VCaP (cell line): Measurements from ENCODE around the gene SH2D1A.
"Not testable (repeated sequence)": the region's sequence is repeated elsewhere in the genome, so short reads cannot be mapped to it uniquely, and the experiment has no call there.

Source experiments
- H3K27ac ChIP-seq: fragments of 450-650 bp; 2 replicates; pipeline ENCODE4 v1.5.1; 2017
- TF ChIP-seq, protein P1 (sequence below): fragments of 450-650 bp; conservative IDR thresholded peaks from 2 replicates; pipeline ENCODE4 v1.5.1; 2017; ENCODE audit warnings: mild to moderate bottlenecking, moderate library complexity

SH2D1A gene

DNA sequence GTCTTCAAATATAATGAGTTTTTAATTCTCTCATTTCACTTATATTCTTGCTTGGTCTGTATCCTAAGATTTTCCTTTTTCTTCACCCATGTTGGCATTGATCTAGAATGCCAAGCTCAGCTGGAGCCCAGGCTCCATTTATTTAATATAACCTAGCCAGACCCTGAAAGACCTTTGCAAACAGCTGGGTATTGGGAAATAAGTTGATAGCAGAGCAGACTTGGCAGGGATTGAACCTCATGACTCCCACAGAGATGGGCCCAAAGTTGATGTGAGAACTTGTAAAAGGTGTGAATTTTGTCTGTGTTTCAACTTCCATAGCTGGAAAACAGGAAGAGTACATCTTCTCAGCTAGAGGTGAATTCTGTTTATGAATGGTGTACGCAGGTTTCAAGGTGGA lies 59.5 kb downstream of the SH2D1A start:
- TF ChIP-seq, protein P1, sequence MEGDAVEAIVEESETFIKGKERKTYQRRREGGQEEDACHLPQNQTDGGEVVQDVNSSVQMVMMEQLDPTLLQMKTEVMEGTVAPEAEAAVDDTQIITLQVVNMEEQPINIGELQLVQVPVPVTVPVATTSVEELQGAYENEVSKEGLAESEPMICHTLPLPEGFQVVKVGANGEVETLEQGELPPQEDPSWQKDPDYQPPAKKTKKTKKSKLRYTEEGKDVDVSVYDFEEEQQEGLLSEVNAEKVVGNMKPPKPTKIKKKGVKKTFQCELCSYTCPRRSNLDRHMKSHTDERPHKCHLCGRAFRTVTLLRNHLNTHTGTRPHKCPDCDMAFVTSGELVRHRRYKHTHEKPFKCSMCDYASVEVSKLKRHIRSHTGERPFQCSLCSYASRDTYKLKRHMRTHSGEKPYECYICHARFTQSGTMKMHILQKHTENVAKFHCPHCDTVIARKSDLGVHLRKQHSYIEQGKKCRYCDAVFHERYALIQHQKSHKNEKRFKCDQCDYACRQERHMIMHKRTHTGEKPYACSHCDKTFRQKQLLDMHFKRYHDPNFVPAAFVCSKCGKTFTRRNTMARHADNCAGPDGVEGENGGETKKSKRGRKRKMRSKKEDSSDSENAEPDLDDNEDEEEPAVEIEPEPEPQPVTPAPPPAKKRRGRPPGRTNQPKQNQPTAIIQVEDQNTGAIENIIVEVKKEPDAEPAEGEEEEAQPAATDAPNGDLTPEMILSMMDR, result no peak

DNA sequence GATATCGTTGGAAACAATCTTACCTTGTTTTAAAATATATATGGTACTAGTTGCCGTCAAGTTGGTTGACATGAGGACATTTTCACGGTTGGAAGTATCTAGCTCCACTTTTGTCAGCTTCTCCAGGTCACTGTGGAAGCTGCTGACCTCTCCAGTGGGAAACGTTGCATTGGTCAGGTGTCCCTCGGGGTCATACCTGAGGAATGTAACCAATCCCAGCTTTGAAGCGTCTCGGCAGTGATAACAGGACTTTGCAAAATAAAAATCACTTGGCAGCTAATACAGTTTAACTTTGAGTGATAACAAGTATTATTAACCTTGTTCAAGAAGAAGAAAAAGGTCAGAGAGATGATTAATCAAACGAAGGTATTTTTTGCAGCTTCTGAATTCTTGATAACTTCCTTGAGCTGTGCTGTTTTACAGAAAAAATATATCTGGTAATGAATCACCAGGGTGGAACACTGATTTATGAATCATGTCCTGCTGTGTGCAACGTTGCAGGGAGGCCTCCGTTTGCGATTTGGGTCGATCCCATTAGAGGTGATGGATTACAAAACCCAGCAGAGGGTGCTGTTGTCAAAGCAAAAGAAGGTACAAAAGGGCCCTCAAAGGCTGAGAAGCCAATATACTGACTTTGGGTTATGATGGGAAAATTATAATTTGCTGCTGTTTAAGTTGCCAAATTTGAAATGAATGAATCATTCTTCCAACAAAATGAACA lies 60.1 kb downstream of the SH2D1A start:
- H3K27ac ChIP-seq, result no peak overlapping the region
- TF ChIP-seq, protein P1, result peak; percentile 47

More for the DNA sequence above, 59.5 kb downstream of the SH2D1A start:
- no peak overlapping the region for H3K27ac ChIP-seq

DNA sequence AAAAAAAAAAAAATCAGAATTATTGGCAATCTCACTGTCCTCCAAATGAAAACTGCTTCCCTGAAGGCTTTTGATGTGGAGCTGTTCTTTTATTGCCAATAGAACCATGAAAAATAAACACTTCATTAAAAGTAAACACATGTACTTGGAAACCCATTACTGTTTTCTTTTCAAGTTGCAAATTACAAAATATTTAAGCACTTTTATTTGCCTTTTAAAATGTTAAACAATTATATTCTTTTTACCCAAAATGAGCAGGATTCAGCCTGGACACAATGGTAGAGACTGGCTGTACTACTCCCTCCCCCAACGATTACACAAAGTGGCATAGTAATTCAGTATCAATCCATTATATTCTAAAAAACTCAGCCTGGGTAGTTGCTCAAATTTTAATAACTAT lies 60.9 kb downstream of the SH2D1A start:
- TF ChIP-seq, protein P1, result no peak

DNA sequence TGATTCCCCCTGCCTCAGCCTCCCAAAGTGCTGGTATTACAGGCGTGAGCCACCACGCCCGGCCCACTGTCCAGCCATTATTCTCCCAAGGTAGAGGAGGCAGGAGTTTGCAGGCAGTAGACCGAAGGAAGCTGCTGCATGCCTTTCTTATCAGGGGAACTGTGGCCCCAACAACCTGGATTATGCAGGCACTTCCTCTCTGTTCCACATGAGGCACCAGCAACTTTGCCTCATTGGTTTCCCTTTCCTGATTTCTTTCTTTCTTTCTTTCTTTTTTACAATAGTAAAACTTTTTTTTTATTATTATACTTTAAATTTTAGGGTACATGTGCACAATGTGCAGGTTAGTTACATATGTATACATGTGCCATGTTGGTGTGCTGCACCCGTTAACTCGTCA lies 62.0 kb downstream of the SH2D1A start:
- not testable (repeated sequence) for H3K27ac ChIP-seq

More for the DNA sequence above, 60.9 kb downstream of the SH2D1A start:
- H3K27ac ChIP-seq, result no peak overlapping the region

DNA sequence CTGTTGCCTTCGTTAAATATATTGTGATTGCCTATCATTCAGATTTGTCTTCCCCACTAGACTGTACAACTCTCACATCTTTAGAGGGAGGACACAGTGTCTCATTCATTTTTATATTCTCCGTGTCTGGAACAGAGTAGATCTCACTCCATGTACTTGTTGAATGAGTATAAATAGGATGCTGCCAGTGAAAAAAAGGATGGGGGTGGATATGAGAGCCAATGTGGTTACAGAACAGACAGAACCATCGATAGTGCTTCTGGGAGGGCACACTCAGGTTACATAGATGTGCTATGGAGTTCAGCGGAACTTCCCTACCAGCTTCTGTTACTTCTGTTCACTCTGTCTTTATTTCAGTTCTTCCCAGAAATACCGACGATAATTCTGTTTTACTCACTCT lies 66.9 kb downstream of the SH2D1A start:
- H3K27ac ChIP-seq, result no peak overlapping the region
- TF ChIP-seq, protein P1, result no peak

DNA sequence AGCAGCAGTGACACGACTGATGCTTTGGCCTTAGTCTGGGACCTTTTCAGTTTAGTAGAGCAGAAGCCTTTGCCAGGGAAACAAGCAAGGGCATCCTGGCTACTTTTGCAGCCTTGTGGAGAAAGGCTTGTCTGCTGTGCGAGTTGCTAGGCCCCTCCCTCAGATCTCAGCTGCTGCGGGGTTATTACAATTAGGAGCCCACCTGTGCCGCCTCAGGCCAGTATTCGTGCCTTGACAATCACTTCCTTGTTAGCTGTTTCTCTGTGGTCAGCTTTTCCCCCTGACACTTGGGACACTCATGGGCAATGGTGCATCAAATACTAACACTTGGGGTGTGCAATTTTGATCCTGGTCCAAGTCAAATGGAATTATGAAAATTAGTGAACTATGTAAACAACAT lies 67.9 kb downstream of the SH2D1A start:
- H3K27ac ChIP-seq, result no peak overlapping the region
- TF ChIP-seq, protein P1, result no peak

DNA sequence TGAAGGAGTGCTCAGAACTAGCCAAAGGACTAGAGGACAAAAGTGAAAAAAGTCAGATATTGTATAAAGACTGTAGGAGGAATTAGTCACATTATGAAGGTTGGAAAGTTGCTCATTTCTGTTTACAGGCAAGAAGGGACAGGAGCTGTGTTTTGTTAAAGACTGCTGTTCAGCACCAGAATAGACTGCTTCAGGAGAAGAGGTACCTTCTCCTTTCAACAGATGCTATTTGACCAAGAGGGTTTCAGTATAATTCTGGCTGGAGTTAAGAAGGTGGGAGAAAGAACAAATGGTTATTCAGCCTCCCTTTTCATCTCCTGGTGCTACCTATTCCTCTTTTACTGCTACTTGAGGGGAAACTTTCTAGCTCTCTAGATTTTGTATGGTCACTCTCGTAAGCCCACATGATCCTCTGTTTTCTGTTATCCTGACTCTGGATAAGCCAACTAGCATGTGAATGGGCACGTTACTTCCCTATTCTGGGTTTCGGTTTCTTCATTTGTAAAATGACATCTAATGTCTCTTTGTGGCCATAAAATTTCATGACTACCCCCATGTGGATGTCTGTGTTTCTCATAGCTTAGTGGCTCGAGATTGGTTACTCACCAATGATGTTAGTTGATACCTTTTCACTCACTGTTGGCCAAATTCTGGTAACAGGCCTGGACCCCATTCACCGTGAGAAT lies 68.9 kb downstream of the SH2D1A start:
- TF ChIP-seq, protein P1, result no peak

More for the DNA sequence above, 68.9 kb downstream of the SH2D1A start:
- no peak overlapping the region for H3K27ac ChIP-seq
